OCI-LY3 (cell line): ENCODE results near the gene C19orf73.

ENCODE experiments used
- CTCF ChIP-seq: fragments of 200-600, 300-600 bp; sonication (generic); IDR thresholded peaks from 2 replicates; pipeline ENCODE4 v1.5.1; 2014; ENCODE audit warnings: antibody characterized with exemption, low read length, low read depth
- EZH2phosphoT487 ChIP-seq: fragments of 200-600 bp; shearing (Covaris generic); IDR thresholded peaks from 2 replicates; pipeline ENCODE4 v1.6.1; 2018; ENCODE audit warnings: antibody characterized with exemption, mixed run types, low read depth

GRCh38 chr19:49153167-49153809, 34.3 kb upstream of the C19orf73 start:
- no peak for TF ChIP-seq CTCF
- no peak for TF ChIP-seq EZH2phosphoT487
